ENCODE measurements around the gene CYREN. TPM values are rescaled to one million over a fixed set of nuclear protein-coding genes. Genes with fewer than 3 reads are reported as not detected.

Gene CYREN
- polyA plus RNA-seq, 1 donor (not counting 4 experiments of a cell fraction or from before 2014, with no cell fraction given) = 41.7 TPM

DNA sequence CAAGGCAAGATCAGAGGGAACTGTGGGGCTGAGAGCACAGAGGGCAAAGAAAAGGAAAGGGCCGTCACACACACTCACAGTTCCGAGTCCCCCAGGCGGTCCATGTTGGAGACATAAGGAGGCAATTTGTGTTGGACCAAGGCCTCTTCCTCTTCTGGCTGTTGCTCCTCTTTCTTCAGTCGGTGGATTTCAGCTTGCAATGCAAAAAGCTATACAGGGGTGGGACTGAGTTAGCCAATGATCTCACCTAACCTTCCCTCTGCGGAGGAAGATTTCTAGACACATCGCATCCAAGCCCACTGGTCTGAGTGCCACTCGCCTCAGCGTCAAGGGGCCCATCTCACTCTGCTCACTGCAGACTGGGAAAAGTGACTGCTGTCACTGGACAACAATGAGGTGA lies 35.3 kb upstream of the CYREN start:
- Histone ChIP-seq H3K27me3 (ENCODE audit: control insufficient read depth, extremely low read depth, insufficient read depth, low read length) (no peaks in the 10 kb centered on the region), H2AFZ (ENCODE audit: control insufficient read depth, low read length) (no peak overlapping the region), H3K4me1 (ENCODE audit: control insufficient read depth, extremely low read depth, insufficient read depth, low read length) (peaks cover 32% of the 10 kb centered on the region), H3K36me3 (ENCODE audit: control insufficient read depth in 2 of 2, extremely low read depth in 1 of 2, insufficient read depth in 2 of 2, low read length in 2 of 2) (peaks cover 9 to 23% of the 10 kb centered on the region in 2 experiments), H3K27ac (ENCODE audit: control insufficient read depth, insufficient read depth, low read length) (no peak overlapping the region), H3K9ac (ENCODE audit: control insufficient read depth, extremely low read depth, insufficient read depth, low read length) (no peak overlapping the region), H3K9me1 (ENCODE audit: control insufficient read depth, extremely low read depth, insufficient read depth, low read length) (no peaks in the 10 kb centered on the region), H3K79me2 (ENCODE audit: control insufficient read depth, insufficient read depth, low read length) (peaks cover 38% of the 10 kb centered on the region), H3K9me3 (ENCODE audit: control insufficient read depth, low read depth, low read length) (no peaks in the 10 kb centered on the region), H3K4me2 (ENCODE audit: control insufficient read depth, extremely low read depth, insufficient read depth, low read depth, low read length) (no peak overlapping the region), H4K20me1 (ENCODE audit: control insufficient read depth, extremely low read depth, insufficient read depth, low read length) (no peaks in the 10 kb centered on the region), H3K4me3 (ENCODE audit: control insufficient read depth in 2 of 3, extremely low read depth in 1 of 3, insufficient read depth in 2 of 3, low read depth in 1 of 3, low read length in 3 of 3) (no peak overlapping the region)
- DNase-seq (ENCODE audit: low read depth, low spot score) (no peak), FAIRE-seq (no peak)
- dilution Hi-C loops (cut with MboI; ENCODE audit: extremely low pct_ligation_motif_present, low sequenced_read_pairs) = no loop called here
- TF ChIP-seq, protein P1, sequence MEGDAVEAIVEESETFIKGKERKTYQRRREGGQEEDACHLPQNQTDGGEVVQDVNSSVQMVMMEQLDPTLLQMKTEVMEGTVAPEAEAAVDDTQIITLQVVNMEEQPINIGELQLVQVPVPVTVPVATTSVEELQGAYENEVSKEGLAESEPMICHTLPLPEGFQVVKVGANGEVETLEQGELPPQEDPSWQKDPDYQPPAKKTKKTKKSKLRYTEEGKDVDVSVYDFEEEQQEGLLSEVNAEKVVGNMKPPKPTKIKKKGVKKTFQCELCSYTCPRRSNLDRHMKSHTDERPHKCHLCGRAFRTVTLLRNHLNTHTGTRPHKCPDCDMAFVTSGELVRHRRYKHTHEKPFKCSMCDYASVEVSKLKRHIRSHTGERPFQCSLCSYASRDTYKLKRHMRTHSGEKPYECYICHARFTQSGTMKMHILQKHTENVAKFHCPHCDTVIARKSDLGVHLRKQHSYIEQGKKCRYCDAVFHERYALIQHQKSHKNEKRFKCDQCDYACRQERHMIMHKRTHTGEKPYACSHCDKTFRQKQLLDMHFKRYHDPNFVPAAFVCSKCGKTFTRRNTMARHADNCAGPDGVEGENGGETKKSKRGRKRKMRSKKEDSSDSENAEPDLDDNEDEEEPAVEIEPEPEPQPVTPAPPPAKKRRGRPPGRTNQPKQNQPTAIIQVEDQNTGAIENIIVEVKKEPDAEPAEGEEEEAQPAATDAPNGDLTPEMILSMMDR (optimal IDR thresholded peaks at IDR 0.05 in 1 of 3, IDR thresholded peaks at IDR 0.05 in 1 of 3, conservative IDR thresholded peaks at IDR 0.05 in 1 of 3; ENCODE audit: extremely low read depth in 1 of 3, insufficient read depth in 2 of 3, low read length in 3 of 3) = no peak
- TF ChIP-seq EZH2 (IDR thresholded peaks at IDR 0.05; ENCODE audit: low read length) = no peak

DNA sequence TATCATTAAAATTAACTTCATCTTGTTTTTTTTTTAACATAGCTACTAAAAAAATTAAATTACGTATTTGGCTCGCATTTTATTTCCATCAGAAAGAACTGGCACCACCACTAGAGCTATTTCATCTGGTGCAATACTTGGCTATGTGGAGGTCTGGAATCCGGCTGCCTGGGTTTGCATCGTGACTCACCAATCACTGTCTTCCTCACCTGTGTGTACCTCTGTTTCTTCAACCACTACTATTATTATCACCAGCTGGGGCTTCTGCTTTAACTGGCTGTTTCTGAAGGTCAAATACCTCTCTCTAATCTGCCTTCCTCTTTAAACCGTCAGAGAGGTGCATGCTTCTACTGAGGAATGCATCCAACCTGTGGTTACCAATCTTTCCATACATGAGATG lies 34.4 kb upstream of the CYREN start:
- Histone ChIP-seq H3K4me1 (ENCODE audit: control insufficient read depth, extremely low read depth, insufficient read depth, low read length) (peaks cover 34% of the 10 kb centered on the region), H3K9me1 (ENCODE audit: control insufficient read depth, extremely low read depth, insufficient read depth, low read length) (no peaks in the 10 kb centered on the region), H3K27me3 (ENCODE audit: control insufficient read depth, extremely low read depth, insufficient read depth, low read length) (no peaks in the 10 kb centered on the region), H3K79me2 (ENCODE audit: control insufficient read depth, insufficient read depth, low read length) (peaks cover 31% of the 10 kb centered on the region), H2AFZ (ENCODE audit: control insufficient read depth, low read length) (no peak overlapping the region), H3K4me2 (ENCODE audit: control insufficient read depth, extremely low read depth, insufficient read depth, low read depth, low read length) (no peak overlapping the region), H4K20me1 (ENCODE audit: control insufficient read depth, extremely low read depth, insufficient read depth, low read length) (no peaks in the 10 kb centered on the region), H3K36me3 (ENCODE audit: control insufficient read depth in 2 of 2, extremely low read depth in 1 of 2, insufficient read depth in 2 of 2, low read length in 2 of 2) (peaks cover 11 to 23% of the 10 kb centered on the region in 2 experiments), H3K9ac (ENCODE audit: control insufficient read depth, extremely low read depth, insufficient read depth, low read length) (no peak overlapping the region), H3K4me3 (ENCODE audit: control insufficient read depth in 2 of 3, extremely low read depth in 1 of 3, insufficient read depth in 2 of 3, low read depth in 1 of 3, low read length in 3 of 3) (no peak overlapping the region), H3K9me3 (ENCODE audit: control insufficient read depth, low read depth, low read length) (no peaks in the 10 kb centered on the region), H3K27ac (ENCODE audit: control insufficient read depth, insufficient read depth, low read length) (no peak overlapping the region)
- no peak for TF ChIP-seq EZH2 (IDR thresholded peaks at IDR 0.05; ENCODE audit: low read length)
- TF ChIP-seq, protein P1 (optimal IDR thresholded peaks at IDR 0.05 in 1 of 3, IDR thresholded peaks at IDR 0.05 in 1 of 3, conservative IDR thresholded peaks at IDR 0.05 in 1 of 3; ENCODE audit: extremely low read depth in 1 of 3, insufficient read depth in 2 of 3, low read length in 3 of 3) = no peak
- FAIRE-seq (peak; percentile 9), DNase-seq (ENCODE audit: low read depth, low spot score) (no peak)
- dilution Hi-C loops (cut with MboI; ENCODE audit: extremely low pct_ligation_motif_present, low sequenced_read_pairs) = no loop called here
